K562 treated with DMSO at 1 percent for 12 hours (cell line): ENCODE data around the gene CENPO. TPM values are rescaled to one million over a fixed set of nuclear protein-coding genes. Genes with fewer than 3 reads are reported as not detected.

ENCODE experiments used
- total RNA-seq: library from RNA; unstranded; fragments of 300-600 nt; gene quantifications from 2 replicates; pipeline ENCODE4 v1.2.3, GENCODE V29; 2022; ENCODE audit not compliant: insufficient read depth

Gene CENPO
- total RNA-seq, result 10.1 and 27.3 TPM in 2 replicates

GRCh38 chr2:24792874-24793760, at the start of gene CENPO, which contains the start of gene PTRHD1:
Gene CENPO (plus strand): TSS chr2:24793425. CDS start chr2:24793920, 495 bp downstream.
Gene PTRHD1 (minus strand): TSS chr2:24793391. CDS start chr2:24793377, 14 bp downstream.

Other genes with a start within 250 kb of the CENPO start
- gene PTRHD1, start within 50 bp of the CENPO start, total RNA-seq, result 39.9 and 69.1 TPM in 2 replicates
- 16.5 and 28.6 TPM in 2 replicates for gene ADCY3, start 126.8 kb downstream of the CENPO start, total RNA-seq
- 0.51 and 1.3 TPM in 2 replicates for gene DNAJC27, start 178.5 kb downstream of the CENPO start, total RNA-seq
- 0.12 and 0.22 TPM in 2 replicates for gene EFR3B, start 248.7 kb downstream of the CENPO start, total RNA-seq